H1 (cell line): ENCODE measurements around the gene ACTG1. TPM values are rescaled to one million over a fixed set of nuclear protein-coding genes. Genes with fewer than 3 reads are reported as not detected.

ENCODE experiments used
- CTCF ChIA-PET: fragments of 300-600 bp; sonication (Branson Sonifier 250); formaldehyde crosslinking; loops from one replicate; lab custom pipeline; 2021; ENCODE audit not compliant: partially characterized antibody; lab: Charles Lee
- POLR2A ChIA-PET: fragments of 300-600 bp; sonication (Branson Sonifier 250); formaldehyde crosslinking; loops from one replicate; lab custom pipeline; 2021; ENCODE audit warnings: inconsistent platforms; ENCODE audit not compliant: partially characterized antibody; lab: Charles Lee
- DNase-seq, 2 experiments: peaks; one replicate each; pipeline versions ENCODE4 v3.0.0 to v3.0.0-alpha.2; 2010 to 2022; ENCODE audit warnings: low spot score in 2 of 2, low read depth in 1 of 2, mixed read lengths in 1 of 2
- FAIRE-seq: peaks from 2 replicates; lab custom pipeline; 2011; peaks lifted over from hg19 to GRCh38; lab: Jason Lieb, UNC
- H2AFZ ChIP-seq: 2 replicates; pipeline ENCODE4 v1.8.1; 2012; ENCODE audit warnings: low read length, inconsistent platforms
- H2AK5ac ChIP-seq: 2 replicates; pipeline ENCODE4 v1.6.1; 2013; ENCODE audit warnings: low read depth, low read length
- H2BK120ac ChIP-seq: replicated peaks from 2 replicates; pipeline ENCODE3; 2013; ENCODE audit warnings: low read depth, low read length, inconsistent platforms
- H2BK12ac ChIP-seq: 2 replicates; pipeline ENCODE4 v1.6.1; 2013; ENCODE audit warnings: low read depth, low read length
- H2BK15ac ChIP-seq: 2 replicates; pipeline ENCODE4 v1.6.1; 2013; ENCODE audit warnings: low read length
- H2BK20ac ChIP-seq: 2 replicates; pipeline ENCODE4 v1.6.1; 2013; ENCODE audit warnings: low read length
- H2BK5ac ChIP-seq: 2 replicates; pipeline ENCODE4 v1.6.1; 2013; ENCODE audit warnings: low read depth, low read length
- H3K14ac ChIP-seq: 2 replicates; pipeline ENCODE4 v1.6.1; 2013; ENCODE audit warnings: inconsistent platforms; ENCODE audit not compliant: insufficient read length
- H3K18ac ChIP-seq: 2 replicates; pipeline ENCODE4 v1.6.1; 2013; ENCODE audit warnings: low read length; ENCODE audit errors: extremely low read depth
- H3K23ac ChIP-seq: 2 replicates; pipeline ENCODE4 v1.6.1; 2013; ENCODE audit warnings: inconsistent platforms; ENCODE audit not compliant: insufficient read length
- H3K23me2 ChIP-seq: 2 replicates; pipeline ENCODE4 v1.6.1; 2013; ENCODE audit warnings: low read depth, low read length
- H3K27ac ChIP-seq: 2 replicates; pipeline ENCODE4 v1.6.1; 2011; ENCODE audit warnings: low read depth, low read length, inconsistent platforms
- H3K27me3 ChIP-seq, 4 experiments: replicated peaks in 1 of 4; 1 replicate in 1 of 4; 2 replicates in 3 of 4; pipeline versions ENCODE4 v1.6.1 to v1.8.1; 2011 to 2013; ENCODE audit warnings: low read length in 3 of 4, mild to moderate bottlenecking in 3 of 4, inconsistent platforms in 2 of 4, mixed read lengths in 2 of 4, moderate library complexity in 1 of 4; ENCODE audit not compliant: control insufficient read depth in 3 of 4, insufficient read depth in 3 of 4; ENCODE audit errors: extremely low read depth in 1 of 4
- H3K36me3 ChIP-seq, 4 experiments: 2 replicates each; pipeline versions ENCODE4 v1.6.1 to v1.8.1; 2011 to 2013; ENCODE audit warnings: mild to moderate bottlenecking in 4 of 4, low read length in 3 of 4, moderate library complexity in 2 of 4, control low read depth in 1 of 4, inconsistent platforms in 1 of 4; ENCODE audit not compliant: insufficient read depth in 4 of 4, control insufficient read depth in 2 of 4
- H3K4ac ChIP-seq: replicated peaks from 2 replicates; pipeline ENCODE3; 2013; ENCODE audit warnings: low read length, low read depth, mixed read lengths, inconsistent platforms; ENCODE audit not compliant: insufficient read length
- H3K4me1 ChIP-seq, 4 experiments: replicated peaks in 1 of 4; 1 replicate in 1 of 4; 2 replicates in 3 of 4; pipeline versions ENCODE4 v1.6.1 to v1.8.1; 2011 to 2013; ENCODE audit warnings: low read length in 3 of 4, inconsistent platforms in 2 of 4, mixed read lengths in 1 of 4; ENCODE audit not compliant: insufficient read depth in 4 of 4, control insufficient read depth in 3 of 4
- H3K4me2 ChIP-seq, 2 experiments: 2 replicates each; pipeline versions ENCODE4 v1.6.1 to v1.8.1; 2011 to 2013; ENCODE audit warnings: low read depth in 2 of 2, low read length in 2 of 2, control low read depth in 1 of 2, inconsistent platforms in 1 of 2, mild to moderate bottlenecking in 1 of 2; ENCODE audit not compliant: insufficient read depth in 1 of 2
- H3K4me3 ChIP-seq, 4 experiments: fragments of 200-600, 300-600 bp in 1 of 4; sonication (generic), shearing (Covaris generic), sonication (Bioruptor Twin) in 1 of 4; 2 replicates each; pipeline versions ENCODE4 v1.5.1 to v1.8.1; 2011 to 2016; ENCODE audit warnings: low read length in 4 of 4, low read depth in 3 of 4, control low read depth in 2 of 4, inconsistent platforms in 2 of 4, mild to moderate bottlenecking in 2 of 4, mixed read lengths in 1 of 4, moderate library complexity in 1 of 4; ENCODE audit not compliant: insufficient read depth in 2 of 4; ENCODE audit errors: extremely low read depth in 1 of 4
- H3K56ac ChIP-seq: replicated peaks from 2 replicates; pipeline ENCODE3; 2013; ENCODE audit warnings: low read depth, mild to moderate bottlenecking, mixed read lengths, low read length, inconsistent platforms; ENCODE audit not compliant: insufficient read length
- H3K79me1 ChIP-seq: 2 replicates; pipeline ENCODE4 v1.6.1; 2013; ENCODE audit warnings: low read depth, low read length, control low read depth
- H3K79me2 ChIP-seq, 2 experiments: 2 replicates each; pipeline versions ENCODE4 v1.6.1 to v1.8.1; 2012 to 2013; ENCODE audit warnings: low read length in 2 of 2, mild to moderate bottlenecking in 2 of 2, inconsistent platforms in 1 of 2; ENCODE audit not compliant: insufficient read depth in 2 of 2, control insufficient read depth in 1 of 2
- H3K9ac ChIP-seq, 4 experiments: replicated peaks in 1 of 4; 1 replicate in 1 of 4; 2 replicates in 3 of 4; pipeline versions ENCODE4 v1.6.1 to v1.8.1; 2011 to 2013; ENCODE audit warnings: low read depth in 3 of 4, low read length in 3 of 4, control low read depth in 2 of 4, mild to moderate bottlenecking in 2 of 4, moderate library complexity in 2 of 4, inconsistent platforms in 1 of 4; ENCODE audit errors: extremely low read depth in 1 of 4
- H3K9me3 ChIP-seq, 2 experiments: 2 replicates each; pipeline versions ENCODE4 v1.6.1 to v1.8.1; 2012 to 2013; ENCODE audit warnings: mild to moderate bottlenecking in 2 of 2, moderate library complexity in 2 of 2, control low read depth in 1 of 2, inconsistent platforms in 1 of 2, low read depth in 1 of 2, low read length in 1 of 2, mixed read lengths in 1 of 2; ENCODE audit not compliant: insufficient read depth in 2 of 2
- H4K20me1 ChIP-seq, 2 experiments: replicated peaks in 1 of 2; 2 replicates each; pipeline versions ENCODE3 to v1.8.1; 2011 to 2013; ENCODE audit warnings: inconsistent platforms in 2 of 2, low read length in 2 of 2, mild to moderate bottlenecking in 1 of 2; ENCODE audit not compliant: insufficient read depth in 2 of 2, control insufficient read depth in 1 of 2
- H4K5ac ChIP-seq: 2 replicates; pipeline ENCODE4 v1.6.1; 2013; ENCODE audit warnings: low read length, low read depth, mixed read lengths, inconsistent platforms; ENCODE audit not compliant: insufficient read length
- H4K8ac ChIP-seq: 2 replicates; pipeline ENCODE4 v1.8.0; 2013; ENCODE audit warnings: mild to moderate bottlenecking, moderate library complexity, low read length, inconsistent platforms; ENCODE audit not compliant: insufficient read depth; ENCODE audit errors: extremely low read depth
- H4K91ac ChIP-seq: replicated peaks from 2 replicates; pipeline ENCODE3; 2013; ENCODE audit warnings: low read length, mixed read lengths, inconsistent platforms; ENCODE audit not compliant: insufficient read length
- BACH1 ChIP-seq: IDR thresholded peaks from 2 replicates; pipeline ENCODE4 v1.6.1; 2012; ENCODE audit warnings: low read length, improper control_type of control experiment
- CEBPB ChIP-seq: IDR thresholded peaks from 2 replicates; pipeline ENCODE4 v1.6.1; 2012; ENCODE audit warnings: low read depth, low read length
- CHD1 ChIP-seq: IDR thresholded peaks from 2 replicates; pipeline ENCODE4 v1.6.1; 2012; ENCODE audit warnings: low read depth, low read length, improper control_type of control experiment
- KDM4A ChIP-seq: IDR thresholded peaks from one replicate; pipeline ENCODE4 v1.7.1; 2012; ENCODE audit warnings: low read depth, mild to moderate bottlenecking, moderate library complexity, low read length, inconsistent platforms; ENCODE audit not compliant: severe bottlenecking
- KDM5A ChIP-seq: fragments of 200-600 bp; IDR thresholded peaks from 2 replicates; pipeline ENCODE4 v1.7.1; 2012; ENCODE audit warnings: mild to moderate bottlenecking, low read length, inconsistent platforms, mixed read lengths
- POLR2AphosphoS5 ChIP-seq: IDR thresholded peaks from 2 replicates; pipeline ENCODE4 v1.6.1; 2011; ENCODE audit warnings: low read depth, low read length
- POU5F1 ChIP-seq: IDR thresholded peaks from 2 replicates; pipeline ENCODE4 v1.6.1; 2011; ENCODE audit warnings: low read depth, mild to moderate bottlenecking, low read length, moderate library complexity
- RFX5 ChIP-seq: IDR thresholded peaks from 2 replicates; pipeline ENCODE4 v1.6.1; 2011; ENCODE audit warnings: low read depth, low read length, improper control_type of control experiment, borderline replicate concordance
- RNF2 ChIP-seq: fragments of 200-900, 300-1000 bp; sonication (generic); IDR thresholded peaks from 2 replicates; pipeline ENCODE4 v1.7.1; 2016; ENCODE audit warnings: borderline replicate concordance, low read depth, mild to moderate bottlenecking, antibody characterized with exemption, low read length; ENCODE audit not compliant: poor library complexity, severe bottlenecking; ENCODE audit errors: missing control alignments
- RXRA ChIP-seq: IDR thresholded peaks from 2 replicates; pipeline ENCODE4 v1.6.1; 2011; ENCODE audit warnings: low read depth, mild to moderate bottlenecking, low read length, moderate library complexity; ENCODE audit not compliant: insufficient read depth
- WGBS, 2 experiments: shearing (Covaris generic) in 1 of 2; methylation state at CpG; one replicate each; pipeline versions ENCODE4 v1.1.6 to v1.1.7; 2013 to 2015; ENCODE audit warnings: low lambda C conversion rate in 2 of 2, mixed read lengths in 2 of 2, inconsistent platforms in 1 of 2, low coverage in 1 of 2, missing lambda C conversion rate in 1 of 2; ENCODE audit not compliant: insufficient replicate concordance in 2 of 2, insufficient coverage in 1 of 2, insufficient read length in 1 of 2; ENCODE audit errors: extremely low coverage in 1 of 2, missing lambda C conversion rate in 1 of 2; 5-methylcytosine and 5-hydroxymethylcytosine counted together
- polyA plus RNA-seq, 7 experiments: library from polyadenylated mRNA; depleted of rRNA in 3 of 7; stranded (reverse) in 5 of 7; unstranded in 2 of 7; fragments of >200 nt in 5 of 7; fragments of 200-250 nt in 2 of 7; gene quantifications; 1 replicate in 5 of 7; 2 replicates in 1 of 7; 4 replicates in 1 of 7; pipeline versions ENCODE4 v1.2.1 to v1.2.3, GENCODE V29; 2011 to 2013; ENCODE audit warnings: missing spikeins in 2 of 7, mixed read lengths in 2 of 7
- total RNA-seq: library from RNA; stranded (reverse); fragmentation: NEBNext Ultra II Directional; extraction: Animal tissue kit (Norgen Biotek cat#: 25700); gene quantifications from 2 replicates; pipeline ENCODE4 v1.2.1, GENCODE V29; 2021
- TF ChIP-seq, protein P1 (sequence below): IDR thresholded peaks from 2 replicates; pipeline ENCODE4 v1.6.1; 2012; ENCODE audit warnings: low read length, inconsistent platforms

ACTG1 gene
- total and polyA plus RNA-seq, 2 of the 8 experiments (the other 6 are each of a cell fraction or from before 2014, with no cell fraction given), result 3,535 to 5,010 TPM

DNA sequence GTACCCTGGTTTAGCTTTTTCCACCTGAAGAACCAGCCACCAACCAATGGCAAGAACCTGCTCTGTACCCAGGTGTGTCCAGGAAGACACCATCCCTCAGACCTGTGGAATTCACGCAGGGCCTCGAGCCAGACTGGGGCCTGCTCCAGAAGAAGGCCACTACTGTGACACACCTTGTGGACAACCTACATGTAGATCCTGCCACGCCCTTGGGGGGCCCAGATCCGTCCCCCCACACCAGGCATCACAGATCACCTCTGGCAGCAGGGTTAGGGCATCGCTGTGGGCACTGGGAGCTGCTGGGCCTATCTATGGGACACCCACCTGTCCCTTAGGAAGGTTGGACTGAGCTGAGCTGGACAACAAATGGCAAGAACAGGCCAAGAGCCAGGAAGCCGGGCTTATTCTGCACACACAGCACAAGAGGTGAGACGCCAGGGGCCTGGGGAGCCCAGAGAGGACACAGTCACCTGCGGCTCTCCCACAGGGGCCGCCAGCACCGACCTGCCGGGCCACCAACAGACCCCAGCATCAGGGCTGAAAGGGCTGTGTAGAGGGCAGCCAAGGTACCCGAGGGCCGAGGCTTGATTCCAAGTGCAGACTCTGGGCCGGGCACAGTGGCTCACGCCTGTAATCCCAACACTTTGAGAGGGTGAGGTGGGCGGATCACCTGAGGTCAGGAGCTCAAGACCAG is 31.8 kb upstream of the ACTG1 start:
- H2AK5ac ChIP-seq, result no peak overlapping the region
- H3K4me2 ChIP-seq, result no peak overlapping the region
- no peak overlapping the region for H2BK20ac ChIP-seq
- H3K4ac ChIP-seq, result no peak overlapping the region
- H3K36me3 ChIP-seq, result peaks cover 2 to 38% (median 24%) of the 10 kb centered on the region in 4 experiments; a peak in 7 of 8 replicates
- CTCF ChIA-PET, result interaction anchor here (1.2 to 1.7 kb wide), 2 partner anchors 104 to 292 kb away, joined by 3 read pairs; no protein-coding TSS in a partner anchor
- no peak overlapping the region for H2AFZ ChIP-seq
- H3K23ac ChIP-seq, result no peak overlapping the region
- H3K79me1 ChIP-seq, result no peaks in the 10 kb centered on the region; the same call in 1 of the 2 replicates
- POLR2A ChIA-PET, result interaction anchor here (1.1 to 2.6 kb wide), 5 partner anchors 8 to 35 kb away, joined by 3 to 11 read pairs (median 4); no protein-coding TSS in a partner anchor
- H3K9ac ChIP-seq, result no peak overlapping the region
- no peak overlapping the region for H3K56ac ChIP-seq
- no peaks in the 10 kb centered on the region for H3K27me3 ChIP-seq
- FAIRE-seq (no peak), DNase-seq (no peak)
- H4K8ac ChIP-seq, result no peak overlapping the region
- WGBS, 2 experiments, result 91% methylated on average over 15 of the region's 16 CpGs; no CpG with 5 or more reads in 1 of the 2 experiments
- H3K14ac ChIP-seq, result no peak overlapping the region
- no peak overlapping the region for H4K91ac ChIP-seq
- no peak overlapping the region for H3K4me3 ChIP-seq
- peaks cover under 1 to 21% of the 10 kb centered on the region in 2 experiments for H4K20me1 ChIP-seq
- no peak overlapping the region for H4K5ac ChIP-seq
- H3K79me2 ChIP-seq, result 0 out of 4 replicates have a peak, but pooled peaks cover 0 to under 1% of the 10 kb centered on the region in 2 experiments
- H3K27ac ChIP-seq, result no peak overlapping the region
- no peak overlapping the region for H2BK12ac ChIP-seq
- H3K18ac ChIP-seq, result no peak overlapping the region
- H3K4me1 ChIP-seq, result no peaks in the 10 kb centered on the region
- no peaks in the 10 kb centered on the region for H3K9me3 ChIP-seq
- H2BK15ac ChIP-seq, result no peak overlapping the region
- no peaks in the 10 kb centered on the region for H3K23me2 ChIP-seq
- no peak overlapping the region for H2BK120ac ChIP-seq
- no peak overlapping the region for H2BK5ac ChIP-seq
- TF ChIP-seq POU5F1, result no peak
- no peak for TF ChIP-seq CEBPB
- no peak for TF ChIP-seq POLR2AphosphoS5
- TF ChIP-seq, protein P1, sequence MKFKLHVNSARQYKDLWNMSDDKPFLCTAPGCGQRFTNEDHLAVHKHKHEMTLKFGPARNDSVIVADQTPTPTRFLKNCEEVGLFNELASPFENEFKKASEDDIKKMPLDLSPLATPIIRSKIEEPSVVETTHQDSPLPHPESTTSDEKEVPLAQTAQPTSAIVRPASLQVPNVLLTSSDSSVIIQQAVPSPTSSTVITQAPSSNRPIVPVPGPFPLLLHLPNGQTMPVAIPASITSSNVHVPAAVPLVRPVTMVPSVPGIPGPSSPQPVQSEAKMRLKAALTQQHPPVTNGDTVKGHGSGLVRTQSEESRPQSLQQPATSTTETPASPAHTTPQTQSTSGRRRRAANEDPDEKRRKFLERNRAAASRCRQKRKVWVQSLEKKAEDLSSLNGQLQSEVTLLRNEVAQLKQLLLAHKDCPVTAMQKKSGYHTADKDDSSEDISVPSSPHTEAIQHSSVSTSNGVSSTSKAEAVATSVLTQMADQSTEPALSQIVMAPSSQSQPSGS, result no peak
- no peak for TF ChIP-seq RXRA
- TF ChIP-seq KDM5A, result no peak
- TF ChIP-seq KDM4A, result no peak
- no peak for TF ChIP-seq BACH1
- no peak for TF ChIP-seq CHD1
- TF ChIP-seq RFX5, result no peak
- TF ChIP-seq RNF2, result no peak
